B cell (primary cell): Measurements from ENCODE around the gene TMEM182.

Experiments
- EZH2 ChIP-seq: IDR thresholded peaks from 2 replicates; pipeline ENCODE4 v1.6.1; 2012; ENCODE audit warnings: borderline replicate concordance, low read depth, mild to moderate bottlenecking, moderate library complexity, low read length; ENCODE audit not compliant: insufficient read depth, poor library complexity, severe bottlenecking
- TF ChIP-seq, protein P1 (sequence below): fragments of 200-600 bp; IDR thresholded peaks from one replicate; pipeline ENCODE4 v1.8.0; 2022; ENCODE audit warnings: antibody characterized with exemption, mild to moderate bottlenecking

DNA sequence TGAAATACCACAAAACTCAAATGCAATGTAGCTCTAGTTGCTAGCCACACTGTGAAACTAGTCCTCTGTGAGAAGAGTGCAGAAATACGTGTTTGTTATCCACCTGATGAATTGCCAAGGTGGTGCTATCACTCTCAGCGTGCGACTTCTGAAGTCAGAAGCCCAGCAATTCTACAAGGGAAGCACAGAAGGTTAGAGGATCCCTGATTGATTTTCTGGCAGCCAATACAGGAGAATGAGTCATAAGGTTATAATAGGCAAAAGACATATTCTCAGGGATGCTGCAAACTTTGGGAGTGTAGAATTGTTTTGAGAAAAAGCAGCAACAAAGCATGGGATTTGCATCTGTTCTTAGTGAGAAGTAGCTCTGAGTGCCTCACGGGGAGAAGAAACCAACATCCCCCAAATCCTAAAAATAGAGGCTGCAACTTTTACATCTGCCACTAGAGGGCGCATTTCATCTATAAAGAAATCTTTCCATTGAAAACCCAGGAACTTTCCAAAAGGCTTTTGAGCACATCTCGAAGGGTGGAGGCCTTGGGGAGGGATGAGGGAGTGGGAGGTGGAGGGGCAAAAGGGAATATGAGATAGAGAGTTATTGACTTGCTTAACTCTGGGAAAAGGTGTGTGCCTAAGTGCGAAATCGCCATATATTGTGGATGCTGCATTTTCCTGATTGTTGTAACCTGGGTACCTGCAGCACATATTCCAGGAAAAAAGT lies 78.0 kb downstream of the TMEM182 start:
- no peak for TF ChIP-seq EZH2
- TF ChIP-seq, protein P1, sequence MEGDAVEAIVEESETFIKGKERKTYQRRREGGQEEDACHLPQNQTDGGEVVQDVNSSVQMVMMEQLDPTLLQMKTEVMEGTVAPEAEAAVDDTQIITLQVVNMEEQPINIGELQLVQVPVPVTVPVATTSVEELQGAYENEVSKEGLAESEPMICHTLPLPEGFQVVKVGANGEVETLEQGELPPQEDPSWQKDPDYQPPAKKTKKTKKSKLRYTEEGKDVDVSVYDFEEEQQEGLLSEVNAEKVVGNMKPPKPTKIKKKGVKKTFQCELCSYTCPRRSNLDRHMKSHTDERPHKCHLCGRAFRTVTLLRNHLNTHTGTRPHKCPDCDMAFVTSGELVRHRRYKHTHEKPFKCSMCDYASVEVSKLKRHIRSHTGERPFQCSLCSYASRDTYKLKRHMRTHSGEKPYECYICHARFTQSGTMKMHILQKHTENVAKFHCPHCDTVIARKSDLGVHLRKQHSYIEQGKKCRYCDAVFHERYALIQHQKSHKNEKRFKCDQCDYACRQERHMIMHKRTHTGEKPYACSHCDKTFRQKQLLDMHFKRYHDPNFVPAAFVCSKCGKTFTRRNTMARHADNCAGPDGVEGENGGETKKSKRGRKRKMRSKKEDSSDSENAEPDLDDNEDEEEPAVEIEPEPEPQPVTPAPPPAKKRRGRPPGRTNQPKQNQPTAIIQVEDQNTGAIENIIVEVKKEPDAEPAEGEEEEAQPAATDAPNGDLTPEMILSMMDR, result peak; percentile 92
